Stimulated activated CD8-positive, alpha-beta memory T cell treated with anti-CD3 and anti-CD28 coated beads, Interleukin-12 subunit alpha, Interleukin-12 subunit beta, amount 100 ng/mL, for 1 hour (primary cell): ENCODE measurements around the gene ARRDC5.
"Not testable (repeated sequence)": the region's sequence is repeated elsewhere in the genome, so short reads cannot be mapped to it uniquely, and the experiment has no call there.

Source experiments
- DNase-seq: peaks from one replicate; pipeline ENCODE4 v3.0.0-alpha.2; 2020; ENCODE audit warnings: low read depth

ARRDC5 gene

DNA sequence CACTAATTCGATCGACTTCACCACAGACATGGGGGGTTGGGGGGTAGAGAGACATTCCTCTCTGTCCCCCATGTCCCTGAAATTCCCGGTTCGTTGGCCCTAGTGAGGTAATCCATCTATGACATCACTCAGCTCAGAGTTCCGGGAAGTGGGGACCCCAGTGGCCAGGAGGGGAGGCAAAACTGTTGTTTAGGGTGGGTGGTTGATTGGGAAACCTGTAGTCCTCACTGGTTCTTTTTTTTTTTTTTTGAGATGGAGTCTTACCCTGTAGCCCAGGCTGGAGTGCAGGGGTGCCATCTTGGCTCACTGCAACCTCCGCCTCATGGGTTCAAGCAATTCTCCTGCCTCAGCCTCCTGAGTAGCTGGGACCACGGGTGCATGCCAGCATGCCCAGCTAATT, at the start of gene ARRDC5:
Gene ARRDC5, minus strand, starts transcription at position 101 of the 400 bp plus-strand sequence. Its CDS starts 71 bp downstream, at position 30.
- DNase-seq: no peak

DNA sequence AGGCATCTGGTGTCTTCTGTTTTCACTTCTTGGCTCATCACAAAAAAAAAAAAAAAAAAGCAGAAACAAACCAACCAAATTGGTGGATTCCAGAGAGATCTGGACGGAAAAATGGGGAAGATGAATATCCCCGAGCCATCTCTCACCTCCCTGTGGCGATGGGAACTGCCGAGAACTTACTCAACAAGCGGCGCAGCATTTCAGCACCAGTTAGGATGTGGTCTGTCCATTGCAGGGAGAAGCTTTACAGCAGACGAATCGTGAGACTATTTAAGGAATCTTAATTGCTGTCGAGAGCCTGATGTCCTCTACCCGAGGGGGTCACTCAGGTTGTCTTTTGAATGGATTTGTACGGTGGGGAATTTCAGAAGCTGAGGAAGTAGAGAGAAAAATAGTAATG, 49.0 kb upstream of the ARRDC5 start:
- DNase-seq: no peak

DNA sequence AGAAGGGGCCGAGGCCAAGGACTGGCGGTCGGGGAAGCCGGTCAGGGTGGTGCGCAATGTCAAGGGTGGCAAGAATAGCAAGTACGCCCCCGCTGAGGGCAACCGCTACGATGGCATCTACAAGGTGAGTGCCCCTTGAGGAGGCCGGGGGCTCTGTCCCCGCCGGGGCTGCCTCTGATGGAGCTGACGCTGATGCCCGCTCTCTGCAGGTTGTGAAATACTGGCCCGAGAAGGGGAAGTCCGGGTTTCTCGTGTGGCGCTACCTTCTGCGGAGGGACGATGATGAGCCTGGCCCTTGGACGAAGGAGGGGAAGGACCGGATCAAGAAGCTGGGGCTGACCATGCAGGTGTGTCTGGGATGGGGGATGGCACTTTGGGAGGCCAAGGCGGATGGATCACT, 48.0 kb upstream of the ARRDC5 start:
- DNase-seq: not testable (repeated sequence)

DNA sequence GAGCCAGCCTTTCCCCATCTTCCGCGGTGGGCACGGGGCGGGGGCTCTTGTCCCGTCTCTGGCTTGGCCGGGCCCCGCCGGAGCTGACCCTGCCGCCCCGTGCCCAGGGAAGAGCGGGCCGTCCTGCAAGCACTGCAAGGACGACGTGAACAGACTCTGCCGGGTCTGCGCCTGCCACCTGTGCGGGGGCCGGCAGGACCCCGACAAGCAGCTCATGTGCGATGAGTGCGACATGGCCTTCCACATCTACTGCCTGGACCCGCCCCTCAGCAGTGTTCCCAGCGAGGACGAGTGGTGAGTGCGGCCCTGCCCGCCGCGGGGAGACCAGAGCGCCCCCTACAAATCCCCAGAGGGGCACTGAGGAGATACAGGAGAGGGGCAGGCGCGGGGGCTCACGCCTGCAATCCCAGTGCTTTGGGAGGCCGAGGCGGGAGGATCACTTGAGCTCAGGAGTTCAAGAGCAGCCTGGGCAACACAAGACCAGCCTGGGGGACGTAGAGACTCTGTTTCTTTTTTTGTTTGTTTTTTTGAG, 39.0 kb upstream of the ARRDC5 start:
- not testable (repeated sequence) for DNase-seq

DNA sequence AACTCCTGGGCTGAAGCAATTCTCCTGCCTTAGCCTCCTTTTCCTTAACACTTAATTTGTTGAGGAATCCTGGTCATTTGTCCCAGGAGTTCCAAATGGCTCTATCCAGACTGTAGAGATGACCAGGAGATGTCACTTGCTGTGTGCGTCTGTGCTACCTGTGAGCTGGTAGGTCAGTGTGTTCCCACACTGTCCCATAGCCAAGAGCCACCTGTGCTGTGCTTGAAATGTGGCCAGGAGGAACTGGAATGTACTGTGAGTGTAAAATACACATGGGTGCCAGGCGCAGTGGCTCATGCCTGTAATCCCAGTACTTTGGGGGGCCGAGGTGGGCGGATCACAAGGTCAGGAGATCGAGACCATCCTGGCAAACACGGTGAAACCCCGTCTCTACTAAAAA, 36.8 kb upstream of the ARRDC5 start:
- no peak for DNase-seq

DNA sequence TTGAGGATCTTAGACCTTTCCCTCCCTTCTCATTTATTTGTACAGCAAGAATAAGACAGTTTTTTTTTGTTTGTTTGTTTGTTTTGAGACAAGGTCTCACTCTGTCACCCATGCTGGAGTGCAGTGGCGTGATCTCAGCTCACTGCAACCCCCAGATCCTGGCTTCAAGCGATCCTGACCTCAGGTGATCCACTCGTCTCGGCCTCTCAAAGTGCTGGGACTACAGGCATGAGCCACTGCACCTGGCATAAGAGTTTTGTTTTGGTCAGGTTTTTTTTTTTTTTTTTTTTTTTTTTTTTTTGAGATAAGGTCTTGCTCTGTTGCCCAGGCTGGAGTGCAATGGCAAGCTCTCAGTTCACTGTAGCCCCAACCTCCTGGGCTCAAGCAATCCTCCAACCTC, 35.8 kb upstream of the ARRDC5 start:
- DNase-seq: not testable (repeated sequence)

DNA sequence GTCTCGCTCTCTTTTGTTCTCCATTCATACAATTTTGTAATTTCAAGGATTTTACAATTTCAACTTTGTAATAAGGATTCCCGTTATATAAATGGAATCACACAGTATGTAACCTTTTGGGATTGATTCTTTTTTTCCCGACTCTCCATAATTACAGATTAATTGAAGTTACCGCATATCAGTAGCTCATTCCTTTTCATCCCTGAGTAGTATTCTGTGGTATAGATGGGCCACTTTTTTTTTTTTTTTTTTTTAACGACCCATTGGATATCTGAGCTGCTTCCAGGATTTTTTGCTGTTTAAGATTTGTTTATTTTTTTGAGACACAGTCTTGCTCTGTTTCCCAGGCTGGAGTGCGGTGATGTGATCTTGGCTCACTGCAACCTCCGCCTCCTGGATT, 34.4 kb upstream of the ARRDC5 start:
- no peak for DNase-seq

DNA sequence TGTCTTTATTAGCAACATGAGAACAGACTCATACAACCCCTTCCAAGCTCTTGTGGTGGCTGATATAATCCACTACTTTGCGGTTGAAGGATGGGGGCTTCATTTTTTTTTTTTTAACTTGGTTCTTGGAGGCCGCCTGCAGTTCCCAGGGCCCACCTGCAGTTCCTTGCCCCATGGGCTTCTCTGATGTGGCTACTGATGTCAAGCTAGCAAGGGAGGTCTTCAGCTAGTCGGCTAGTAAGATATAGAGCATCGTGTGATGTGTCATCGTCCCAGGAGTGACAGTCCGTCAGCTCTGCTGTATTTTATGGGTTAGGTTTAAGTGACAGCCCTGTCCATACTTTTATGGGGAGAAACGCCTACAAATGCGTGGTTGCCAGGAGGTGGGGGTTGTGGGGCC, 32.7 kb upstream of the ARRDC5 start:
- no peak for DNase-seq

DNA sequence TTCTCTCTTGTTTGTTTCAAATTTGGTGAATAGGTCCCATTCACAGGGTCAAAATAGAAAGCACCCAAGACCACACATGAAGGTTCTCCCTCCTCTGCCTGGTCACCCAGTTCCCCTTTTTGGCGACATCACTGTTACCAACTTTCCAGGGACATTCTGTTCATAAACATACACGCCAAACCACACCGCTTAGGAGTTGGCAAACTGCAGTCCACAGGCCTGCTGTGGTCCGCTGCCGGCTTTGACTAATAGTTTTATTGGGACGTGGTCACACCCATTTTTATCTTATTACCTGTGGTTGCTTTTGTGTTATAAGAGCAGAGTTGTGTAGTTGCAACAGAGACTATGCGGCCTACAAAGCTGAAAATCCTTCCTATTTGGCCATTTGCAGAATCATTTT, 30.8 kb upstream of the ARRDC5 start:
- no peak for DNase-seq

DNA sequence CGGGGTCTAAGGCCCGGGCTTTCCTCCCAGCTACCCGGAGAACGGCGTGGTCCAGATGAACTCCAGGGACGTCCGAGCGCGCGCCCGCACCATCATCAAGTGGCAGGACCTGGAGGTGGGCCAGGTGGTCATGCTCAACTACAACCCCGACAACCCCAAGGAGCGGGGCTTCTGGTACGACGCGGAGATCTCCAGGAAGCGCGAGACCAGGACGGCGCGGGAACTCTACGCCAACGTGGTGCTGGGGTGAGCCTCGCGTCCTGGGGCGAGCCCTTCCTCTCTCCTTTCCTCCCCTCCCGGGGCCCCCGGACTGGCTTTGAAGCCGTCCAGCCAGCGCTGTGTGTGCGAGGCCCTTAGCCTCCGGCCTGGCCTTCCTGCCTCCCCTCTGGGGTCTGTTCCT, 30.0 kb upstream of the ARRDC5 start:
- no peak for DNase-seq

DNA sequence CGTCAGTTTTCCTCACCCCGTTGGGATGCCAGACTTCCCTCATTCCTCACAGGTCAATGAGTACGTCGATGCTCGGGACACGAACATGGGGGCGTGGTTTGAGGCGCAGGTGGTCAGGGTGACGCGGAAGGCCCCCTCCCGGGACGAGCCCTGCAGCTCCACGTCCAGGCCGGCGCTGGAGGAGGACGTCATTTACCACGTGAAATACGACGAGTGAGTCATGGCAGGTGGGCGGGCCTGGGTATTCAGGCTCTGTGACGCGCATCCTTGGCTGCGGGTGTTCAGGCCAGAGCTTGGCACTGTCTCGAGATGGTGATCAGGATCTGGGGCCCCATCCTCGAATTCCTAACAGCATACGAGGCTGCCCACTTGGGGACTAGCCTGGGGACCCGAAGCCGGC, 28.0 kb upstream of the ARRDC5 start:
- DNase-seq: no peak

DNA sequence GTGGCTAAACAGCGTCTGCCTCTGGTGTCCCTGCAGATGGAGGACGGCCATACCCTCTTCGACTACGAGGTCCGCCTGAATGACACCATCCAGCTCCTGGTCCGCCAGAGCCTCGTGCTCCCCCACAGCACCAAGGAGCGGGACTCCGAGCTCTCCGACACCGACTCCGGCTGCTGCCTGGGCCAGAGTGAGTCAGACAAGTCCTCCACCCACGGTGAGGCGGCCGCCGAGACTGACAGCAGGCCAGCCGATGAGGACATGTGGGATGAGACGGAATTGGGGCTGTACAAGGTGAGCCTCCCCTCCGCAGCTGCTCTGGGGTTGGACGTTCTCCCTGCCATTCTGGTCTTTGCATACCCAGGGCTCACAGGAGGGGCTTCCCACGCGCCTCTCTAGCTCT, 26.5 kb upstream of the ARRDC5 start:
- no peak for DNase-seq

DNA sequence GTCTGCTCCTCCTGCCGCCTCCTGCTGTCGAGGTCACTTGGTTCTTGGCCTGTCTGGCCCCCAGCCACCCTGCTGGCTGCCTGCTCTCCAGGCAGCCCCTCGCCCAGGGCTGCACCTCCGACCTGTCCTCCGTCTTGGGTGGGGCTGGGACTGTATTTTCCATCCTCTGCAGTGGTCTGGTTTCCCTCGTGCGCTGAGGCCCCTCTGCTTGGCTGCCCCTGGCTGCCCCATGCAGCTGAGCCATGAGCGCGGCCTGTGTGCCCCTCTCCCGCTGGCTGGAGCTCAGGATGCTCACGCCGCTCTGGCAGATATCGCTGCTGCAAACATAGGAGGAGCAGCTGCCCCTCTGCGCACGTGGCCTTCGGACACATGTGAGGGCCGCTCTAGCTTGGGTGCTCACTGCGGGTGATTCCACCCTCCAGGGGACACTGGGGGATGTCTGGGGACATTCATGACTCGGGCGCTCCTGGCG, 20.6 kb upstream of the ARRDC5 start:
- no peak for DNase-seq

DNA sequence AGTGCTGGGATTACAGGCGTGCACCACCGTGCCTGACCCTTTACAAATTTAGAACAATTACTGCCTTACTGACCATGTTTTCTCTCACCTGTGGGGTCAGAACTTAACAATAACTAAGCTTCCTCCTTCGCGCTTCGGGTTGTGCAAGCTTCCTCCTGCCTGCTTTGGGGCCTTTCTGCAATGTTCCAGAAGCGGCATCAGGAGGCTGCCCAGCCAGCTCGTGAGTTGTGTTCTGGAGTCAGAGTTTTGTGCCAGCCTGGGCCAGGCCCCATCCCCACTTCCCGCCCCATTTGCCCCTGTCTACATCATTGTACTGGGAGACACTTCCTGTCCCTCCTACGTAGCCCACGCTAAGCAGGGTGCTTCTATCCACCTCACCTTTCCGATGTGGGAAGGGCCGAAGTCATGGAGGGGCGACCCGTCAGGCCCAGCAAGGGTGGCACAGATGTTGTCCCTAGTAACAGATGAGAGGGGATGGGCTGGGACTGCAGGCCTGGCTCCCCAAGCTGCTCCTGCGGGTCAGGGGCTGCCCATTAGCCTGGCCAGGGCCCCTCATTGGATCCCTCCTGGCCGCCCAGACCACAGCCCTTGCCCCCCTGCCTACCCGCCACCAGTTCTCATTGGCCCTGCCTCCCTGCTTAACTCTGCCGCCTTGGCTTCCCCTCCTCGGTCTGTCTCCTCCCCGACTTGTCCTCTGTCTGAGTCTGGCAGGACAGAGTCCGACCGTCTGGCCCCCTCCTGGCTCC, 20.0 kb upstream of the ARRDC5 start:
- no peak for DNase-seq

DNA sequence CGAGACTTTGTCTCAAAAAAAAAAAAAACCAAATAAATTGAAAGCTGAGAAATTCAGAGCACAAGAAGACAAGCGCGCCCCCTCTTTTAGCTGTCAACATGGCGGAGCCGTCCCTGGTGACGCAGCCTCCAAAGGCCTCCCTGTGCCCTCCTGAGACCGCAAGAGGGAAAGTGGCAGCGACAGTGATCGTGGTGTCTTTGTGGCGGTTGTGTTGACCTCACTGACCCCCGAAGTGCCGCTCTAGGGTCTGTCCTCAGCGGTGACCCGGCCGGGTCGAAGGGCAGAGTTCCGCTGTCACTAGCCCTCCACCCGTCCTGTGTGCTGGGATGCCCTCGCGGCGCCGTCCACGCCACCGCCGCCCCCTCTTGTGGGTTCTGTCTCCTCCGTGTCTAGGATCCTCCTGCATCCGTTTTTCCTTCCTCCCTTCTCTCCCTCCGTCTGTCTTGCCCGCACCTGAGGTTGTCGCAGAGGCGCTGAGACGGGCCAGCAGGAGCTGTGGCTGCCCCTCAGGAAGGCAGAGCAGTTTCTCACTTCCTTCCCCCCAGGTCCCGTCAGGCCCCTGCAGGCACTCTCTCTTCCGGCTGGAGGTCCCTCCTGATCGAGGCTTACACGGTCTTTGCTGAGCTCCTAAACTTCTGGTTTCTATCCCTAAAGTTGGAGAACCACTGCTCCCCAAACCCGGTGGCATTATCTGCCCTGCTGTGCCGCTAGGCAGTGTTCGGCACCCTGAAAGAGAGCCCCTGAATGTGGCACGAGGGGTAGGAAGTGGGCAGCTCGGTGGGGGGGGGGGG, 13.8 kb upstream of the ARRDC5 start:
- no peak for DNase-seq

DNA sequence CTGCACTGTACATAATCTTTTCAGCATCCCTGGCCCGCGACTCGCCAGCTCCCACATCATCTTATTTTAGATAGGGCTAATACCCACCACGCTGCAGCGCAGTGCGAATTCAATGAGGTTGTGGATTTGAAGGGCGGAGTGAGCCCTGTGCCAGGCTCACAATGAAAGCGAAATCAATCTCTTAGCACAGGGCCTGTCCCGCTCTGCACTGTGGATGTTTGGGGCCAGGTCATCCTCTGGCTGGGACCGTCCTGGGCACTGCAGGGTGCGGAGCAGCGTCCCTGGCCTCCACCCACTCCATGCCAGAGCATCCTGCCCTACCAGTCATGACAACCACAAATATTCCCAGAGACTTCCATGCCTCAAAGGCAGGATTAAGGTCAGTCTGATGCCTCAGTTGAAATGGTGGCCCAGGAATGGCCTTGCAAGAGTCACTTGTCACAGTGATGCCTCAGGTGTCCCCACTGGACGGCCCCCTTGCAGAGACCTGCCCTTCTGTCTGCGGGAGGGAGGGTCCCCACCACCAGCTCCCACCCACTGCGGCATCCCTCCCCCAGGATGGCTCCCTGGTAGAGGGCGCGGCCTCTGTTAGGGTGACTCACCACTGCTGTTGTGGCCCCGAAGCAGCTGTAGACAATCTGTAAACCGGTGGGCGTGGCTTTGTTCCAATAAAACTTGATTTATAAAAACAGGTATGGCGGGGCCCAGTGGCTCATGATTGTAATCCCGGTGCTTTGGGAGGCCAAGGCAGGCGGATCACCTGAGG, 12.2 kb upstream of the ARRDC5 start:
- peak; percentile 74 for DNase-seq

DNA sequence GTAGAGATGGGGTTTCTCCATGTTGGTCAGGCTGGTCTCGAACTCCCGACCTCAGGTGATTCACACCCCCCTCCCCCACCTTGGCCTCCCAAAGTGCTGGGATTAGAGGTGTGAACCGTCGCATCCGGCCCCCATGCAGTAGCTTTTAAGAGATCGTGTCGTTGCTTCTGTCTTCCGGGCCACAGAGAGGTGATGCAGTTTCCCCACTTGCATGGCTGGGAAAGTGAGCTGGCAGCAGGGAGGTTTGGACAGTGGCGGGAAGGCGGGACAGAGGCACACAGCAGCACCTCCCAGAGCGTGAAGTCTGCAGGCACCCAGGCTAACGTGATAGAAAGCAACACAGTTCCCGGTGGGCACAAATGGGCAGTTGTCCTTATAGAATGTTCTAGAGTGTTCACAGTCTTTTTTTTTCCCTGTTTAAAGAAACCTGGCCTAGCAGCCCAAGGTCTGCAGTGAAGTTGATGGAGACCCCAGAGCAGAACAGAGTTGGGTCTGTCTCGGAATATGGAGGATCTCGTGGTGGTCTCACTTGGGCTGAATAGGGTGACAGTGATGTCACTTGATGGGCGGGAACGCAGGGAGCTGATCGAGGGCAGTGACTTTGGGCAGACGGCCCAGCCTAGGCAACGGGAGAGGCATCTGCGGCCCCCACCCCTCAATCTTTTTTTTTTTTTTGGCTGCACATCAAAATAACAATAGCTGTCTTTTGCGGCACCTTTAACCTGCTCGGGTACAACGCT, 11.5 kb upstream of the ARRDC5 start:
- DNase-seq: no peak

DNA sequence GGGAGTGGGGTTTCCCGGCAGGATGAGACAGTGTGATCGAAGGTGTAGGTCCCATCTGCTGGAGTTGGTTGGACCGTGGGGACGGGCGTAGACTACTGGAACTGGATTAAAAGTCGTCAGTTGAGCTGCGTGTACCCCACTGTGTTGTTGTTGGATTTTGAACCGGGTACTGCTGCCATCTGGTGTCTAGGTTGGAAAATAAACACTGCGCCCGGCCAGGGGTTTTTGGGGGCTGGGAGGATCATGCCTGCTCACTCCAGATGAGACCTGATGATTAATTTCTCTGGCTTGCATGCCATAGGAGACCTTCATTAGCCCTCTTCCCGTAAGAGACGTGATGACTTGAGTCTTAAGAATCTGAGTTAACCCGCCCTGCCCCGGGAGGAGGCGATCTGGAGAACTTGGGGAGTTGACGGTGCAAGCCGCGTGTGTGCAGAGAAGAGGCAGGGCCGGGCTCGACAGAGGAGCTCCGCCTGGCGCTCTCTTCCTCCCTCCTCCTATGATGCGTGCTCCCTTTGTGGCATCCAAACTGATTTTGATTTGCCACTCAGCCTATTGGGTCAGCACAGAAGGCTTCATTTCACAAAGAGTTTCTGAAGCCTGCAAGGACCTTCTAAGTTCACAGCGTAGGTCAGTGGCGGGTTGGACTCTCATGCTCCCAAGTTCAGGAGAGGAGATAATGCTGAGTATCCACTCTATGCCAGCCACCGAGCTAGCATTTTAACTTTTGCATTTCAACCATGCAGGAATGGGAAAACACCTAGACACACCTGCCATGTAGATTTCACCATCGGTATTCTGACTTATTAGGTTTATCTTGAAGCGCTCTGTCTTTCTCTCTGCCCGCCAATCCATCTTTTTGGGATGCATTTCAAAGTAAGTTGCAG, 9.3 kb upstream of the ARRDC5 start:
- peak; percentile 49 for DNase-seq

DNA sequence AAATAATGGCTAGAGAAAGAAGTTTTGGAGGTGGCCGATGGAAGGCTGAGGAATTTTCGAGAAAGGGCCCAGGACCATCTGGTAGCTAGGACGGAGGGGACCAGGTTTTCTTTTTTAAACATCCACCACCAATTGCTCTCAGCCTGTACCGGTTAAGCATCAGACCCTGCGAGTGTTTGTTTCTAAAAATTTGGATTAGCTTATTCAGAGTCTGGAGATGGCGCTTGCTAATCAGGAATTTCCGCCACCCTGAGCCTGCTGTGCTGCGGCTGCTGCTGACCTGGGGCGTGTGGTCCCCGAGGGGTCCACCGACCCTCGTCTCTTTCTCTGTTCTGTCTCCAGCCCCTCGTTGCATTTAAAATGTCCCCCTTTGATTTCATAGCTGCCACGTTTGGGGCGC, 8.6 kb upstream of the ARRDC5 start:
- no peak for DNase-seq

DNA sequence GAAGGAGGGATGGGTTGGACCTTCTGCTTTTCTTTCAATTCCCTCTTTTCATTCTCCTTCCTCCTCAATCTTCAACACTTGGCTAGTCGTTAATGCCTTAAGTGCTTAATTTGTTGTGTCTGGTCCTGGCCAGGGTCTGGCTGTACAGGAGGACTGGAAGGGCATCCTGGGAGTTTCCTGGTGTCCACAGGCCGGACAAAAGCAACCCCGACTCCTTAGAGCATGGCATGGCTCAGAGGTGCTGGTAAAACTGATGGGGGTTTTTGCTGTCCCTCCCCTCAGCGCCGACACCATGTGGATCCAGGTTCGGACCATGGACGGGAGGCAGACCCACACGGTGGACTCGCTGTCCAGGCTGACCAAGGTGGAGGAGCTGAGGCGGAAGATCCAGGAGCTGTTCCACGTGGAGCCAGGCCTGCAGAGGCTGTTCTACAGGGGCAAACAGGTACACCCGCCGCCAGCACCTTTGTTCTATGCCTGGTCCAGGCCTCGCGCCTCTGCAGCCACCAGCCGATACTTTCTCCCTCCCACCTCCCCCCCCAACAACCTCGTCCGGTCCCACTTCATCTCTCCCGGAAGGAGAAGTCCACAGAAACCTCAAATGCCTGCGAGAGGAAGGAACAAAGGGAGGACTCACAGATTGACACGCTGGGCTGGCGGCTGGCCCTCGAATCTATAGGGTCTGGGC, 8.0 kb upstream of the ARRDC5 start:
- DNase-seq: no peak
